Stomach (tissue), 9 donors: ENCODE measurements around the gene ACYP2. TPM values are rescaled to one million over a fixed set of nuclear protein-coding genes. Genes with fewer than 3 reads are reported as not detected.
"Not testable (repeated sequence)": the region's sequence is repeated elsewhere in the genome, so short reads cannot be mapped to it uniquely, and the experiment has no call there.

Experiments used
- DNase-seq, 2 donors: peaks; one replicate each; pipeline versions ENCODE4 v3.0.0 to v3.0.0-alpha.2; 2013 to 2019
- H3K27ac ChIP-seq, 5 donors: fragments of 200-600 bp in 4 of 5; sonication (generic) in 4 of 5; one replicate each; pipeline ENCODE4 v1.5.1; 2013 to 2019; ENCODE audit warnings: mild to moderate bottlenecking in 1 of 5, moderate library complexity in 1 of 5
- H3K27me3 ChIP-seq, 3 donors: fragments of 200-600 bp; sonication (generic); one replicate each; pipeline ENCODE4 v1.5.1; 2017 to 2019; ENCODE audit warnings: mixed run types in 1 of 3
- H3K36me3 ChIP-seq, 4 donors: fragments of 200-600 bp; sonication (generic); 1 replicate in 3 of 4; 2 replicates in 1 of 4; pipeline ENCODE4 v1.5.1; 2016 to 2019
- H3K4me1 ChIP-seq, 4 donors: fragments of 200-600 bp; sonication (generic); one replicate each; pipeline ENCODE4 v1.5.1; 2016 to 2019
- H3K4me3 ChIP-seq, 4 donors: fragments of 200-600 bp; sonication (generic) in 3 of 4; one replicate each; pipeline ENCODE4 v1.5.1; 2016 to 2019; ENCODE audit warnings: mild to moderate bottlenecking in 1 of 4
- H3K9me3 ChIP-seq, 4 donors: fragments of 200-600 bp; sonication (generic); one replicate each; pipeline ENCODE4 v1.5.1; 2016 to 2019
- CTCF ChIP-seq, 7 experiments: fragments of 450-650 bp in 4 of 7; fragments of 200-600 bp in 3 of 7; sonication (generic) in 3 of 7; IDR thresholded peaks; one replicate each; pipeline ENCODE4 v1.5.1; 2016 to 2019; ENCODE audit warnings: antibody characterized with exemption in 7 of 7, control low read depth in 2 of 7, mild to moderate bottlenecking in 1 of 7
- EP300 ChIP-seq: sonication (generic); formaldehyde crosslinking; IDR thresholded peaks from one replicate; pipeline ENCODE4 v1.6.1; 2017; ENCODE audit warnings: antibody characterized with exemption
- POLR2A ChIP-seq, 4 donors: fragments of 450-650 bp; IDR thresholded peaks; one replicate each; pipeline ENCODE4 v1.6.1; 2016; ENCODE audit warnings: antibody characterized with exemption in 4 of 4, control low read depth in 2 of 4, mild to moderate bottlenecking in 1 of 4, moderate library complexity in 1 of 4
- POLR2AphosphoS5 ChIP-seq, 3 donors: sonication (generic); formaldehyde crosslinking; IDR thresholded peaks; one replicate each; pipeline ENCODE4 v1.6.1; 2016; ENCODE audit warnings: antibody characterized with exemption in 3 of 3
- WGBS, 5 donors: extraction: QIAGEN DNeasy Blood & Tissue Kit in 3 of 5; methylation state at CpG; one replicate each; pipeline versions ENCODE4 v1.1.5 to v1.1.7; 2013 to 2018; 5-methylcytosine and 5-hydroxymethylcytosine counted together
- intact Hi-C: fragments of 100-400 bp; cut with DNase I; formaldehyde crosslinking; loops from one replicate; pipeline ENCODE4 v1.15.1; 2023; ENCODE audit warnings: low total_unique reads
- polyA plus RNA-seq, 3 donors: library from polyadenylated mRNA; stranded (reverse); fragments of 200-250 nt; gene quantifications; one replicate each; pipeline ENCODE4 v1.2.3, GENCODE V29; 2013
- total RNA-seq, 5 donors: library from RNA; depleted of rRNA; stranded (reverse); fragments of >200 nt; gene quantifications; one replicate each; pipeline versions ENCODE4 v1.1.0 to v1.2.3, GENCODE V29; 2014 to 2016
- donor health status: healthy with polysubstance abuse.
- donor health status: Bipolar disorder and iron deficiency.
- donor health status: healthy.

ACYP2 gene
- total and polyA plus RNA-seq, 8 donors, result 4.3 to 42.0 (median 21.7) TPM

GRCh38 chr2:54122171-54122935 is 6.9 kb downstream of the ACYP2 start:
- no peak overlapping the region for H3K27ac ChIP-seq
- no peak for DNase-seq
- WGBS, 5 donors, result 78 to 86% (median 84%) methylated on average over 3 of the region's 3 CpGs

GRCh38 chr2:54122939-54123338 is 7.5 kb downstream of the ACYP2 start:
- WGBS, 5 donors, result 78 to 92% (median 89%) methylated on average over 4 of the region's 4 CpGs
- Histone ChIP-seq H3K36me3 (peaks cover 0 to 7% (median 5%) of the 10 kb centered on the region in 4 donors), H3K27ac (no peak overlapping the region), H3K27me3 (no peaks in the 10 kb centered on the region), H3K4me3 (no peak overlapping the region), H3K9me3 (peaks cover 0 to 11% (median 6%) of the 10 kb centered on the region in 4 donors), H3K4me1 (no peaks in the 10 kb centered on the region)
- intact Hi-C loops, result no loop called here
- no peak for DNase-seq
- no peak for TF ChIP-seq CTCF (IDR thresholded peaks at IDR 0.05)
- TF ChIP-seq POLR2AphosphoS5 (IDR thresholded peaks at IDR 0.05), result no peak
- no peak for TF ChIP-seq POLR2A (IDR thresholded peaks at IDR 0.05)
- no peak for TF ChIP-seq EP300

More at GRCh38 chr2:54122171-54122935, 6.9 kb downstream of the ACYP2 start:
- Histone ChIP-seq H3K27me3 (no peaks in the 10 kb centered on the region), H3K4me1 (no peaks in the 10 kb centered on the region), H3K36me3 (peaks cover 0 to 9% (median 5%) of the 10 kb centered on the region in 4 donors), H3K9me3 (peaks cover 0 to 11% (median 6%) of the 10 kb centered on the region in 4 donors), H3K4me3 (no peak overlapping the region)
- TF ChIP-seq CTCF (IDR thresholded peaks at IDR 0.05), result no peak
- no peak for TF ChIP-seq POLR2A (IDR thresholded peaks at IDR 0.05)
- TF ChIP-seq POLR2AphosphoS5 (IDR thresholded peaks at IDR 0.05), result no peak
- TF ChIP-seq EP300, result no peak
- intact Hi-C loops, result no loop called here

GRCh38 chr2:54127174-54127573 is 11.8 kb downstream of the ACYP2 start:
- H3K27ac ChIP-seq, H3K27me3 ChIP-seq, H3K36me3 ChIP-seq, H3K9me3 ChIP-seq, H3K4me1 ChIP-seq, H3K4me3 ChIP-seq, DNase-seq, intact Hi-C loops: not testable (repeated sequence)
- WGBS, 5 donors, result 81 to 98% (median 93%) methylated on average over 2 of the region's 2 CpGs

GRCh38 chr2:54133056-54133455 is 17.6 kb downstream of the ACYP2 start:
- no peaks in the 10 kb centered on the region for H3K36me3 ChIP-seq
- 87 to 99% (median 95%) methylated on average over 4 of the region's 4 CpGs for WGBS, 5 donors
- H3K4me1 ChIP-seq, result no peaks in the 10 kb centered on the region
- H3K9me3 ChIP-seq, result no peaks in the 10 kb centered on the region
- no peak for DNase-seq
- H3K4me3 ChIP-seq, result no peak overlapping the region
- no peaks in the 10 kb centered on the region for H3K27me3 ChIP-seq
- TF ChIP-seq POLR2A (IDR thresholded peaks at IDR 0.05), result no peak
- no peak for TF ChIP-seq CTCF (IDR thresholded peaks at IDR 0.05)
- no peak for TF ChIP-seq POLR2AphosphoS5 (IDR thresholded peaks at IDR 0.05)
- TF ChIP-seq EP300, result no peak
- intact Hi-C loops, result no loop called here
- no peak overlapping the region for H3K27ac ChIP-seq

- Histone ChIP-seq H3K9me3 (no peaks in the 10 kb centered on the region), H3K27me3 (no peaks in the 10 kb centered on the region), H3K27ac (no peak overlapping the region), H3K4me3 (no peak overlapping the region), H3K4me1 (no peaks in the 10 kb centered on the region), H3K36me3 (peaks cover 0 to 10% (median 8%) of the 10 kb centered on the region in 4 donors)
- TF ChIP-seq CTCF (IDR thresholded peaks at IDR 0.05), result no peak
- no peak for TF ChIP-seq EP300
- TF ChIP-seq POLR2AphosphoS5 (IDR thresholded peaks at IDR 0.05), result no peak
- no peak for TF ChIP-seq POLR2A (IDR thresholded peaks at IDR 0.05)
- no peak for DNase-seq
- WGBS, 5 donors, result 69 to 80% (median 79%) methylated on average over 4 of the region's 4 CpGs
- intact Hi-C loops, result no loop called here
Observed at GRCh38 chr2:54139210-54139609, 23.8 kb downstream of the ACYP2 start.
